K562 (cell line): ENCODE measurements around the gene SIDT1. TPM values are rescaled to one million over a fixed set of nuclear protein-coding genes. Genes with fewer than 3 reads are reported as not detected.

ENCODE experiments used
- ATAC-seq: fragments of 200-7000 bp; cut with Tn5 transposase; 3 replicates; pipeline ENCODE4 v1.9.1; 2020; ENCODE audit warnings: moderate library complexity
- BruUV-seq: library from RNA; stranded (reverse); fragments of 400-500 nt; replicated peaks from 2 replicates; lab custom pipeline; 2021; lab: Mats Ljungman, UMichigan
- CTCF ChIA-PET: fragments of 300-600 bp; formaldehyde crosslinking; extraction: SDS; loops from one replicate; lab custom pipeline; 2021; ENCODE audit warnings: low intra/inter-chr PET ratio; lab: Yijun Ruan, JAX
- POLR2A ChIA-PET: fragments of 300-600, 350-650 bp; sonication (Branson Sonifier 250); formaldehyde crosslinking; extraction: SDS; loops from one replicate; lab custom pipeline; 2021; ENCODE audit warnings: antibody characterized with exemption, inconsistent platforms; lab: Yijun Ruan, JAX
- DNase-seq, 4 experiments: peaks; one replicate each; pipeline versions ENCODE4 v3.0.0 to v3.0.0-alpha.2; 2011 to 2018; ENCODE audit warnings: low spot score in 3 of 4, mixed read lengths in 3 of 4; ENCODE audit errors: extremely low read depth in 1 of 4
- FAIRE-seq: peaks from 2 replicates; lab custom pipeline; 2011; peaks lifted over from hg19 to GRCh38; lab: Jason Lieb, UNC
- H2AFZ ChIP-seq: 2 replicates; pipeline ENCODE4 v1.6.0; 2011; ENCODE audit warnings: low read depth, low read length, control low read depth, inconsistent platforms
- H3K27ac ChIP-seq: fragments of 200-600 bp; 3 replicates; pipeline ENCODE4 v1.8.0; 2011; ENCODE audit warnings: low read depth, mild to moderate bottlenecking, control low read depth, inconsistent platforms, low read length, moderate library complexity, mixed read lengths; ENCODE audit errors: extremely low read depth
- H3K27me3 ChIP-seq, 2 experiments: fragments of 300-600 bp in 1 of 2; 2 replicates in 1 of 2; 3 replicates in 1 of 2; pipeline versions ENCODE4 v1.6.0 to v1.8.0; 2011; ENCODE audit warnings: inconsistent platforms in 2 of 2, low read length in 2 of 2, mild to moderate bottlenecking in 1 of 2, mixed read lengths in 1 of 2, moderate library complexity in 1 of 2; ENCODE audit not compliant: control insufficient read depth in 2 of 2, insufficient read depth in 2 of 2
- H3K36me3 ChIP-seq: fragments of 300-600 bp; 3 replicates; pipeline ENCODE4 v1.8.0; 2011; ENCODE audit warnings: mild to moderate bottlenecking, low read length, inconsistent platforms; ENCODE audit not compliant: control insufficient read depth, insufficient read depth
- H3K4me1 ChIP-seq, 2 experiments: fragments of 200-600 bp in 1 of 2; replicated peaks in 1 of 2; 2 replicates in 1 of 2; 3 replicates in 1 of 2; pipeline versions ENCODE4 v1.5.1 to v1.8.0; 2011; ENCODE audit warnings: inconsistent platforms in 2 of 2, low read length in 2 of 2, mild to moderate bottlenecking in 1 of 2, mixed read lengths in 1 of 2, moderate library complexity in 1 of 2; ENCODE audit not compliant: control insufficient read depth in 2 of 2, insufficient read depth in 2 of 2
- H3K4me2 ChIP-seq: 2 replicates; pipeline ENCODE4 v1.6.1; 2011; ENCODE audit warnings: low read length, control low read depth, inconsistent platforms, mixed read lengths; ENCODE audit not compliant: insufficient read depth
- H3K4me3 ChIP-seq: fragments of 200-600 bp; sonication (generic), shearing (Covaris generic); 2 replicates; pipeline ENCODE4 v1.5.1; 2016; ENCODE audit warnings: control low read depth, inconsistent platforms
- H3K79me2 ChIP-seq: fragments of 200-600 bp; 3 replicates; pipeline ENCODE4 v1.8.0; 2011; ENCODE audit warnings: low read length, inconsistent platforms; ENCODE audit not compliant: control insufficient read depth, insufficient read depth
- H3K9ac ChIP-seq, 2 experiments: 2 replicates each; pipeline versions ENCODE4 v1.6.0 to v1.6.1; 2011; ENCODE audit warnings: low read depth in 2 of 2, low read length in 2 of 2, control low read depth in 1 of 2, inconsistent platforms in 1 of 2, mild to moderate bottlenecking in 1 of 2, mixed read lengths in 1 of 2; ENCODE audit not compliant: insufficient read depth in 1 of 2
- H3K9me1 ChIP-seq: one replicate; pipeline ENCODE4 v1.6.0; 2011; ENCODE audit warnings: inconsistent platforms, mild to moderate bottlenecking, low read length, moderate library complexity; ENCODE audit not compliant: control insufficient read depth, insufficient read depth
- H3K9me3 ChIP-seq: replicated peaks from 2 replicates; pipeline ENCODE4 v1.5.1; 2011; ENCODE audit warnings: low read depth, low read length, inconsistent platforms; ENCODE audit not compliant: control insufficient read depth, insufficient read depth
- H4K20me1 ChIP-seq: replicated peaks from 2 replicates; pipeline ENCODE4 v1.6.1; 2011; ENCODE audit warnings: low read length, inconsistent platforms, mixed read lengths; ENCODE audit not compliant: control insufficient read depth, insufficient read depth
- MCM7 ChIP-seq, 2 experiments: fragments of 450-650 bp; IDR thresholded peaks; 2 replicates each; pipeline ENCODE4 v1.6.1; 2016 to 2018
- PREB ChIP-seq: sonication (generic); formaldehyde crosslinking; IDR thresholded peaks from 2 replicates; pipeline ENCODE4 v1.8.1; 2023; ENCODE audit warnings: mild to moderate bottlenecking, missing genetic modification reagents
- TAF15 ChIP-seq: fragments of 200-400 bp; formaldehyde crosslinking; IDR thresholded peaks from 2 replicates; pipeline ENCODE4 v1.6.1; 2017; ENCODE audit warnings: mild to moderate bottlenecking, low read depth, low read length, moderate library complexity
- ZNF146 ChIP-seq: IDR thresholded peaks from one replicate; pipeline ENCODE4 v1.6.1; 2018; ENCODE audit warnings: missing compliant biosample characterization; ENCODE audit not compliant: unreplicated experiment
- ZNF24 ChIP-seq: fragments of 450-650 bp; IDR thresholded peaks from 2 replicates; pipeline ENCODE4 v1.6.1; 2016
- ZNF384 ChIP-seq: IDR thresholded peaks from 2 replicates; pipeline ENCODE4 v1.6.1; 2012; ENCODE audit warnings: low read depth, low read length, improper control_type of control experiment
- ZNF57 ChIP-seq: fragments of 450-650 bp; formaldehyde crosslinking; IDR thresholded peaks from 2 replicates; pipeline ENCODE4 v1.4.0; 2020; ENCODE audit warnings: mild to moderate bottlenecking, moderate library complexity
- WGBS: fragments of 100-300 bp; shearing (Covaris generic); methylation state at CpG from one replicate; pipeline ENCODE4 v1.1.6; 2016; ENCODE audit warnings: low coverage, mixed read lengths; ENCODE audit not compliant: insufficient coverage; ENCODE audit errors: missing lambda C conversion rate; 5-methylcytosine and 5-hydroxymethylcytosine counted together
- in situ Hi-C: fragments of 300-500 bp; cut with MboI; formaldehyde crosslinking; loops from 4 replicates; pipeline ENCODE4 v1.15.0; 2018; ENCODE audit warnings: inconsistent platforms, mixed read lengths
- intact Hi-C: fragments of 100-400 bp; cut with micrococcal nuclease; formaldehyde crosslinking; loops from 2 replicates; pipeline ENCODE4 v1.14.2; 2022
- polyA plus RNA-seq, 8 experiments: library from polyadenylated mRNA; depleted of rRNA in 4 of 8; stranded (reverse) in 5 of 8; unstranded in 3 of 8; fragments of >200 nt; fragmentation: Nextera tagmentation in 2 of 8; fragmentation: Illumina TruSeq in 1 of 8; extraction: Ambion mirVana in 2 of 8; extraction: Trizol in 1 of 8; gene quantifications; 2 replicates each; pipeline versions ENCODE4 v1.2.1 to v1.2.3, GENCODE V29; 2011 to 2014; ENCODE audit warnings: inconsistent platforms in 1 of 8, missing spikeins in 1 of 8
- total RNA-seq, 7 experiments: library from RNA; depleted of rRNA in 6 of 7; stranded (reverse); fragments of >200 nt in 6 of 7; fragmentation: Illumina TruSeq in 2 of 7; extraction: Trizol in 2 of 7; gene quantifications; 2 replicates each; pipeline versions ENCODE4 v1.2.1 to v1.2.3, GENCODE V29; 2011 to 2021; ENCODE audit warnings: low replicate concordance in 1 of 7
- TF ChIP-seq, protein P1 (sequence below): fragments of 200-600 bp; sonication (generic); IDR thresholded peaks from one replicate; pipeline ENCODE4 v1.6.1; 2012; ENCODE audit warnings: mild to moderate bottlenecking, low read depth, low read length, inconsistent platforms
- TF ChIP-seq, protein P2 (sequence below): fragments of 250-450 bp; sonication (Bioruptor Pico); IDR thresholded peaks from 2 replicates; pipeline ENCODE4 v1.4.0; 2020; ENCODE audit warnings: mild to moderate bottlenecking, moderate library complexity

Gene SIDT1
- total and polyA plus RNA-seq, 9 of the 15 experiments (the other 6 are each of a cell fraction or from before 2014, with no cell fraction given), result not detected

DNA sequence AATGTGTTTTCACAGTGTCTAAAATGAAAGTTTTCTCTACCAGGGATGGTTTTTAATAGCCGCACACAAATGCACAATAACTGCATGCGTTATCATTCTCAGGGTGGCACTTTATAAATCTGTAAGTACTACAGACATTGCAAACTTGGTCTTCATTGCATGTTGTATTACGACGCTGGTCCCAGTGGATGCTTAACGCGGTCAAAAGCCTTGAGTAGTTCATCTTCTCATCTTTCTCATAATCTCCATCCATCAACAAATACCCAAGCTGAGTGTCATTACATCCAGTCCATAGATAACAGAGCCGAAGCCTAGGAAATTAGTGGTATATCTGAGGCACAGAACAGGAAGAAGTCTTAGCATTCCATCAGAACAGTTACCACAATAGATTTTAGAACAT lies 91.5 kb downstream of the SIDT1 start:
- H3K79me2 ChIP-seq, result no peaks in the 10 kb centered on the region
- in situ Hi-C loops, result loop anchor here (25.0 kb wide), 1 partner anchor 562 kb away; no protein-coding TSS in a partner anchor
- no TSS peak for BruUV-seq
- CTCF ChIA-PET, result interaction anchor here (1.1 kb wide), 1 partner anchor 572 kb away, joined by 3 read pairs; no protein-coding TSS in a partner anchor
- POLR2A ChIA-PET, result no interaction called here
- H3K9ac ChIP-seq, result no peak overlapping the region
- no peak overlapping the region for H2AFZ ChIP-seq
- FAIRE-seq (no peak), DNase-seq (no peak), ATAC-seq (no peak)
- no peak overlapping the region for H3K4me2 ChIP-seq
- intact Hi-C loops, result loop anchor here (10.0 kb wide), 2 partner anchors 271 to 569 kb away; no protein-coding TSS in a partner anchor
- H3K9me3 ChIP-seq, result no peaks in the 10 kb centered on the region
- peaks cover 0 to 20% of the 10 kb centered on the region in 2 experiments; a peak in 2 of 5 replicates for H3K27me3 ChIP-seq
- H3K27ac ChIP-seq, result no peak overlapping the region
- WGBS, result 0% methylated on average over 7 of the region's 7 CpGs
- H3K4me1 ChIP-seq, result no peaks in the 10 kb centered on the region
- no peak overlapping the region for H3K4me3 ChIP-seq
- H4K20me1 ChIP-seq, result no peaks in the 10 kb centered on the region
- no peaks in the 10 kb centered on the region for H3K36me3 ChIP-seq
- H3K9me1 ChIP-seq, result no peaks in the 10 kb centered on the region
- TF ChIP-seq, protein P1, sequence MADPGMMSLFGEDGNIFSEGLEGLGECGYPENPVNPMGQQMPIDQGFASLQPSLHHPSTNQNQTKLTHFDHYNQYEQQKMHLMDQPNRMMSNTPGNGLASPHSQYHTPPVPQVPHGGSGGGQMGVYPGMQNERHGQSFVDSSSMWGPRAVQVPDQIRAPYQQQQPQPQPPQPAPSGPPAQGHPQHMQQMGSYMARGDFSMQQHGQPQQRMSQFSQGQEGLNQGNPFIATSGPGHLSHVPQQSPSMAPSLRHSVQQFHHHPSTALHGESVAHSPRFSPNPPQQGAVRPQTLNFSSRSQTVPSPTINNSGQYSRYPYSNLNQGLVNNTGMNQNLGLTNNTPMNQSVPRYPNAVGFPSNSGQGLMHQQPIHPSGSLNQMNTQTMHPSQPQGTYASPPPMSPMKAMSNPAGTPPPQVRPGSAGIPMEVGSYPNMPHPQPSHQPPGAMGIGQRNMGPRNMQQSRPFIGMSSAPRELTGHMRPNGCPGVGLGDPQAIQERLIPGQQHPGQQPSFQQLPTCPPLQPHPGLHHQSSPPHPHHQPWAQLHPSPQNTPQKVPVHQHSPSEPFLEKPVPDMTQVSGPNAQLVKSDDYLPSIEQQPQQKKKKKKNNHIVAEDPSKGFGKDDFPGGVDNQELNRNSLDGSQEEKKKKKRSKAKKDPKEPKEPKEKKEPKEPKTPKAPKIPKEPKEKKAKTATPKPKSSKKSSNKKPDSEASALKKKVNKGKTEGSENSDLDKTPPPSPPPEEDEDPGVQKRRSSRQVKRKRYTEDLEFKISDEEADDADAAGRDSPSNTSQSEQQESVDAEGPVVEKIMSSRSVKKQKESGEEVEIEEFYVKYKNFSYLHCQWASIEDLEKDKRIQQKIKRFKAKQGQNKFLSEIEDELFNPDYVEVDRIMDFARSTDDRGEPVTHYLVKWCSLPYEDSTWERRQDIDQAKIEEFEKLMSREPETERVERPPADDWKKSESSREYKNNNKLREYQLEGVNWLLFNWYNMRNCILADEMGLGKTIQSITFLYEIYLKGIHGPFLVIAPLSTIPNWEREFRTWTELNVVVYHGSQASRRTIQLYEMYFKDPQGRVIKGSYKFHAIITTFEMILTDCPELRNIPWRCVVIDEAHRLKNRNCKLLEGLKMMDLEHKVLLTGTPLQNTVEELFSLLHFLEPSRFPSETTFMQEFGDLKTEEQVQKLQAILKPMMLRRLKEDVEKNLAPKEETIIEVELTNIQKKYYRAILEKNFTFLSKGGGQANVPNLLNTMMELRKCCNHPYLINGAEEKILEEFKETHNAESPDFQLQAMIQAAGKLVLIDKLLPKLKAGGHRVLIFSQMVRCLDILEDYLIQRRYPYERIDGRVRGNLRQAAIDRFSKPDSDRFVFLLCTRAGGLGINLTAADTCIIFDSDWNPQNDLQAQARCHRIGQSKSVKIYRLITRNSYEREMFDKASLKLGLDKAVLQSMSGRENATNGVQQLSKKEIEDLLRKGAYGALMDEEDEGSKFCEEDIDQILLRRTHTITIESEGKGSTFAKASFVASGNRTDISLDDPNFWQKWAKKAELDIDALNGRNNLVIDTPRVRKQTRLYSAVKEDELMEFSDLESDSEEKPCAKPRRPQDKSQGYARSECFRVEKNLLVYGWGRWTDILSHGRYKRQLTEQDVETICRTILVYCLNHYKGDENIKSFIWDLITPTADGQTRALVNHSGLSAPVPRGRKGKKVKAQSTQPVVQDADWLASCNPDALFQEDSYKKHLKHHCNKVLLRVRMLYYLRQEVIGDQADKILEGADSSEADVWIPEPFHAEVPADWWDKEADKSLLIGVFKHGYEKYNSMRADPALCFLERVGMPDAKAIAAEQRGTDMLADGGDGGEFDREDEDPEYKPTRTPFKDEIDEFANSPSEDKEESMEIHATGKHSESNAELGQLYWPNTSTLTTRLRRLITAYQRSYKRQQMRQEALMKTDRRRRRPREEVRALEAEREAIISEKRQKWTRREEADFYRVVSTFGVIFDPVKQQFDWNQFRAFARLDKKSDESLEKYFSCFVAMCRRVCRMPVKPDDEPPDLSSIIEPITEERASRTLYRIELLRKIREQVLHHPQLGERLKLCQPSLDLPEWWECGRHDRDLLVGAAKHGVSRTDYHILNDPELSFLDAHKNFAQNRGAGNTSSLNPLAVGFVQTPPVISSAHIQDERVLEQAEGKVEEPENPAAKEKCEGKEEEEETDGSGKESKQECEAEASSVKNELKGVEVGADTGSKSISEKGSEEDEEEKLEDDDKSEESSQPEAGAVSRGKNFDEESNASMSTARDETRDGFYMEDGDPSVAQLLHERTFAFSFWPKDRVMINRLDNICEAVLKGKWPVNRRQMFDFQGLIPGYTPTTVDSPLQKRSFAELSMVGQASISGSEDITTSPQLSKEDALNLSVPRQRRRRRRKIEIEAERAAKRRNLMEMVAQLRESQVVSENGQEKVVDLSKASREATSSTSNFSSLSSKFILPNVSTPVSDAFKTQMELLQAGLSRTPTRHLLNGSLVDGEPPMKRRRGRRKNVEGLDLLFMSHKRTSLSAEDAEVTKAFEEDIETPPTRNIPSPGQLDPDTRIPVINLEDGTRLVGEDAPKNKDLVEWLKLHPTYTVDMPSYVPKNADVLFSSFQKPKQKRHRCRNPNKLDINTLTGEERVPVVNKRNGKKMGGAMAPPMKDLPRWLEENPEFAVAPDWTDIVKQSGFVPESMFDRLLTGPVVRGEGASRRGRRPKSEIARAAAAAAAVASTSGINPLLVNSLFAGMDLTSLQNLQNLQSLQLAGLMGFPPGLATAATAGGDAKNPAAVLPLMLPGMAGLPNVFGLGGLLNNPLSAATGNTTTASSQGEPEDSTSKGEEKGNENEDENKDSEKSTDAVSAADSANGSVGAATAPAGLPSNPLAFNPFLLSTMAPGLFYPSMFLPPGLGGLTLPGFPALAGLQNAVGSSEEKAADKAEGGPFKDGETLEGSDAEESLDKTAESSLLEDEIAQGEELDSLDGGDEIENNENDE, result no peak
- TF ChIP-seq TAF15 (no peak), ZNF24 (no peak), ZNF384 (no peak), ZNF57 (CRISPR knock-in tag) (no peak), MCM7 (IDR thresholded peaks at IDR 0.05) (no peak), ZNF146 (CRISPR knock-in tag) (no peak), PREB (CRISPR knock-in tag) (no peak)
- TF ChIP-seq, protein P2, sequence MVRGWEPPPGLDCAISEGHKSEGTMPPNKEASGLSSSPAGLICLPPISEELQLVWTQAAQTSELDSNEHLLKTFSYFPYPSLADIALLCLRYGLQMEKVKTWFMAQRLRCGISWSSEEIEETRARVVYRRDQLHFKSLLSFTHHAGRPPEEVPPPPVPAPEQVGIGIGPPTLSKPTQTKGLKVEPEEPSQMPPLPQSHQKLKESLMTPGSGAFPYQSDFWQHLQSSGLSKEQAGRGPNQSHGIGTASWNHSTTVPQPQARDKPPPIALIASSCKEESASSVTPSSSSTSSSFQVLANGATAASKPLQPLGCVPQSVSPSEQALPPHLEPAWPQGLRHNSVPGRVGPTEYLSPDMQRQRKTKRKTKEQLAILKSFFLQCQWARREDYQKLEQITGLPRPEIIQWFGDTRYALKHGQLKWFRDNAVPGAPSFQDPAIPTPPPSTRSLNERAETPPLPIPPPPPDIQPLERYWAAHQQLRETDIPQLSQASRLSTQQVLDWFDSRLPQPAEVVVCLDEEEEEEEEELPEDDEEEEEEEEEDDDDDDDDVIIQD, result no peak
